ENCODE measurements around the gene FKBP1A. TPM values are rescaled to one million over a fixed set of nuclear protein-coding genes. Genes with fewer than 3 reads are reported as not detected.

The FKBP1A gene
- total RNA-seq, 1 experiment from 2014 or later, result 166 TPM

GRCh38 chr20:1438361-1438760, 45.5 kb upstream of the FKBP1A start:
- BruUV-seq (replicated peaks), result no TSS peak
- Mint-ChIP-seq H3K27me3 (ENCODE audit: unreplicated experiment) (no peaks in the 10 kb centered on the region), H3K9me3 (ENCODE audit: low read depth, unreplicated experiment) (no peaks in the 10 kb centered on the region), H3K4me3 (ENCODE audit: low read depth, unreplicated experiment) (no peak overlapping the region), H3K36me3 (ENCODE audit: insufficient read depth, unreplicated experiment) (peaks cover 16% of the 10 kb centered on the region), H3K27ac (ENCODE audit: unreplicated experiment) (no peak overlapping the region), H3K4me1 (ENCODE audit: low read depth, unreplicated experiment) (no peaks in the 10 kb centered on the region)
- intact Hi-C loops (cut with micrococcal nuclease; ENCODE audit: unreplicated experiment), result no loop called here
- CTCF ChIA-PET, result interaction anchor here (1.1 to 1.4 kb wide), 2 partner anchors 28 to 65 kb away, joined by 4 to 6 read pairs; partner anchors contain the start of gene NSFL1C
- no peak for DNase-seq
- TF ChIP-seq CTCF (IDR thresholded peaks at IDR 0.05; ENCODE audit: unreplicated experiment), result no peak

GRCh38 chr20:1437235-1437904, 44.5 kb upstream of the FKBP1A start:
- CTCF ChIA-PET, result interaction anchor here (1.0 to 1.1 kb wide), 2 partner anchors 29 to 67 kb away, joined by 3 to 6 read pairs; partner anchors contain the start of gene NSFL1C
- no peaks in the 10 kb centered on the region for H3K4me1 Mint-ChIP-seq (ENCODE audit: low read depth, unreplicated experiment)
- DNase-seq, result peak; percentile 57
- BruUV-seq (replicated peaks), result no TSS peak
- no peak overlapping the region for H3K4me3 Mint-ChIP-seq (ENCODE audit: low read depth, unreplicated experiment)
- no peak overlapping the region for H3K27ac Mint-ChIP-seq (ENCODE audit: unreplicated experiment)
- peak; percentile 65 for TF ChIP-seq CTCF (IDR thresholded peaks at IDR 0.05; ENCODE audit: unreplicated experiment)
- intact Hi-C loops (cut with micrococcal nuclease; ENCODE audit: unreplicated experiment), result no loop called here
- H3K9me3 Mint-ChIP-seq (ENCODE audit: low read depth, unreplicated experiment), result no peaks in the 10 kb centered on the region
- peaks cover 9% of the 10 kb centered on the region for H3K36me3 Mint-ChIP-seq (ENCODE audit: insufficient read depth, unreplicated experiment)
- H3K27me3 Mint-ChIP-seq (ENCODE audit: unreplicated experiment), result no peaks in the 10 kb centered on the region

GRCh38 chr20:1436263-1436662, 43.4 kb upstream of the FKBP1A start:
- intact Hi-C loops (cut with micrococcal nuclease; ENCODE audit: unreplicated experiment), result no loop called here
- Mint-ChIP-seq H3K9me3 (ENCODE audit: low read depth, unreplicated experiment) (no peaks in the 10 kb centered on the region), H3K27me3 (ENCODE audit: unreplicated experiment) (no peaks in the 10 kb centered on the region), H3K4me1 (ENCODE audit: low read depth, unreplicated experiment) (no peaks in the 10 kb centered on the region), H3K36me3 (ENCODE audit: insufficient read depth, unreplicated experiment) (no peaks in the 10 kb centered on the region), H3K27ac (ENCODE audit: unreplicated experiment) (no peak overlapping the region), H3K4me3 (ENCODE audit: low read depth, unreplicated experiment) (no peak overlapping the region)
- no peak for DNase-seq
- BruUV-seq (replicated peaks), result no TSS peak
- no peak for TF ChIP-seq CTCF (IDR thresholded peaks at IDR 0.05; ENCODE audit: unreplicated experiment)
- CTCF ChIA-PET, result no interaction called here

- Mint-ChIP-seq H3K4me1 (ENCODE audit: low read depth, unreplicated experiment) (no peaks in the 10 kb centered on the region), H3K36me3 (ENCODE audit: insufficient read depth, unreplicated experiment) (no peaks in the 10 kb centered on the region), H3K9me3 (ENCODE audit: low read depth, unreplicated experiment) (no peaks in the 10 kb centered on the region), H3K4me3 (ENCODE audit: low read depth, unreplicated experiment) (no peak overlapping the region), H3K27ac (ENCODE audit: unreplicated experiment) (no peak overlapping the region), H3K27me3 (ENCODE audit: unreplicated experiment) (no peaks in the 10 kb centered on the region)
- no peak for TF ChIP-seq CTCF (IDR thresholded peaks at IDR 0.05; ENCODE audit: unreplicated experiment)
- intact Hi-C loops (cut with micrococcal nuclease; ENCODE audit: unreplicated experiment), result no loop called here
- BruUV-seq (replicated peaks), result no TSS peak
- CTCF ChIA-PET, result interaction anchor here (0.6 kb wide), 1 partner anchor 121 kb away, joined by 3 read pairs; no protein-coding TSS in a partner anchor
- DNase-seq, result no peak
Observed at GRCh38 chr20:1435337-1435699, 42.5 kb upstream of the FKBP1A start.

All from Calu3 (cell line).